Endothelial cell of umbilical vein (primary cell): ENCODE measurements around the gene ETHE1.

Experiments used
- EZH2 ChIP-seq: IDR thresholded peaks from 2 replicates; pipeline ENCODE4 v1.6.1; 2012; ENCODE audit warnings: borderline replicate concordance, low read depth, mild to moderate bottlenecking, moderate library complexity, low read length, inconsistent platforms; ENCODE audit not compliant: severe bottlenecking
- FOS ChIP-seq: IDR thresholded peaks from 2 replicates; pipeline ENCODE4 v1.6.1; 2011; ENCODE audit warnings: mild to moderate bottlenecking, low read length, moderate library complexity, borderline replicate concordance; ENCODE audit not compliant: insufficient read depth
- JUN ChIP-seq: IDR thresholded peaks from 2 replicates; pipeline ENCODE4 v1.6.1; 2011; ENCODE audit warnings: borderline replicate concordance, low read depth; ENCODE audit not compliant: insufficient read length, insufficient read depth
- POLR2A ChIP-seq: IDR thresholded peaks from 2 replicates; pipeline ENCODE4 v1.6.1; 2012; ENCODE audit warnings: low read depth, mild to moderate bottlenecking, control low read depth, low read length
- TF ChIP-seq, protein P1 (sequence below), 2 donors: IDR thresholded peaks; 1 replicate in 1 of 2; 2 replicates in 1 of 2; pipeline ENCODE4 v1.5.1; 2011; ENCODE audit warnings: low read length in 2 of 2, mild to moderate bottlenecking in 2 of 2, moderate library complexity in 2 of 2, control low read depth in 1 of 2, inconsistent platforms in 1 of 2, low read depth in 1 of 2; ENCODE audit not compliant: insufficient read depth in 1 of 2; ENCODE audit errors: extremely low read depth in 1 of 2

DNA sequence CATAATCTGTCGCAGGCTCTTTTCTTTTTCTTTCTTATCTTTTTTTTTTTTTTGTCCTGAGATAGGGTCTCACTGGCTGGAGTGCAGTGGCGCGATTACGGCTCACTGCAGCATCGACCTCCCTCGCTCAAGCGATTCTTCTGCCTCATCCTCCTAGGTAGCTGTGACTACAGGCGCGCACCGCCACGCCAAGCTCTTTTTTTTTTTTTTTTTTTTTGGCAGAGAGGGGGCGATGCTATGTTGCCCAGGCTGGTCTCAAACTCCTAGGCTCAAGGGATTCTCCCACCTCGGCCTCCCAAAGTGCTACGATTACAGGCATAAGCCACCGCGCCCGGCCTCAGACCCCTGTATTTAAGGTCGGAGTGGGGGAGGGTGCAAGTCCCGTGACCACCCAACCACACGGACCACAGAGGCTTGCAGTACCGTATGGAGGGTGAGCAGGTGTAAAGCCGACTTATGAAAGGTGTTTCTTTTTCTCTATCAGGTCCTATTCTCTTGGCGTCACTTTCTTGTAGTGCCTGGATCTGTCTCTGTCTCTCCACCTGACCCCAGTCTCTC is 24.5 kb downstream of the ETHE1 start:
- no peak for TF ChIP-seq FOS
- no peak for TF ChIP-seq JUN
- TF ChIP-seq, protein P1, sequence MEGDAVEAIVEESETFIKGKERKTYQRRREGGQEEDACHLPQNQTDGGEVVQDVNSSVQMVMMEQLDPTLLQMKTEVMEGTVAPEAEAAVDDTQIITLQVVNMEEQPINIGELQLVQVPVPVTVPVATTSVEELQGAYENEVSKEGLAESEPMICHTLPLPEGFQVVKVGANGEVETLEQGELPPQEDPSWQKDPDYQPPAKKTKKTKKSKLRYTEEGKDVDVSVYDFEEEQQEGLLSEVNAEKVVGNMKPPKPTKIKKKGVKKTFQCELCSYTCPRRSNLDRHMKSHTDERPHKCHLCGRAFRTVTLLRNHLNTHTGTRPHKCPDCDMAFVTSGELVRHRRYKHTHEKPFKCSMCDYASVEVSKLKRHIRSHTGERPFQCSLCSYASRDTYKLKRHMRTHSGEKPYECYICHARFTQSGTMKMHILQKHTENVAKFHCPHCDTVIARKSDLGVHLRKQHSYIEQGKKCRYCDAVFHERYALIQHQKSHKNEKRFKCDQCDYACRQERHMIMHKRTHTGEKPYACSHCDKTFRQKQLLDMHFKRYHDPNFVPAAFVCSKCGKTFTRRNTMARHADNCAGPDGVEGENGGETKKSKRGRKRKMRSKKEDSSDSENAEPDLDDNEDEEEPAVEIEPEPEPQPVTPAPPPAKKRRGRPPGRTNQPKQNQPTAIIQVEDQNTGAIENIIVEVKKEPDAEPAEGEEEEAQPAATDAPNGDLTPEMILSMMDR (IDR thresholded peaks at IDR 0.05; ENCODE audit: extremely low read depth in 1 of 2, insufficient read depth in 1 of 2, low read depth in 1 of 2, low read length in 2 of 2) = no peak
- TF ChIP-seq EZH2 = no peak
- TF ChIP-seq POLR2A = no peak
